Stimulated activated naive CD4-positive, alpha-beta T cell treated with Interleukin-2 at 50 U/mL for 16 hours (primary cell): ENCODE data around the gene TUFM.
"Not testable (repeated sequence)": the region's sequence is repeated elsewhere in the genome, so short reads cannot be mapped to it uniquely, and the experiment has no call there.

Experiments used
- DNase-seq: peaks from one replicate; lab custom pipeline; 2025; lab: John Stamatoyannopoulos, UW

Gene TUFM

GRCh38 chr16:28875134-28876018 lies 29.2 kb upstream of the TUFM start:
- DNase-seq, result no peak

GRCh38 chr16:28874406-28874805 lies 28.3 kb upstream of the TUFM start:
- DNase-seq, result no peak

- DNase-seq, result peak; percentile 34
These were observed 27.5 kb upstream of the TUFM start for GRCh38 chr16:28873543-28874201.

- DNase-seq, result no peak
These were observed 26.8 kb upstream of the TUFM start for GRCh38 chr16:28872952-28873351.

GRCh38 chr16:28869201-28869600 lies 23.1 kb upstream of the TUFM start:
- DNase-seq, result no peak

- not testable (repeated sequence) for DNase-seq
These were observed 21.5 kb upstream of the TUFM start for GRCh38 chr16:28867646-28868045.

GRCh38 chr16:28867241-28867640 lies 21.1 kb upstream of the TUFM start:
- DNase-seq, result no peak

GRCh38 chr16:28866454-28866804 lies 20.3 kb upstream of the TUFM start:
- no peak for DNase-seq

GRCh38 chr16:28865722-28866453 lies 19.7 kb upstream of the TUFM start:
- no peak for DNase-seq

GRCh38 chr16:28865001-28865688 lies 19.0 kb upstream of the TUFM start:
- DNase-seq, result no peak

- no peak for DNase-seq
These were observed 18.0 kb upstream of the TUFM start for GRCh38 chr16:28863929-28864793.

- DNase-seq, result no peak
These were observed 13.2 kb upstream of the TUFM start for GRCh38 chr16:28859326-28859725.

GRCh38 chr16:28858421-28858820 lies 12.3 kb upstream of the TUFM start:
- DNase-seq, result no peak

- DNase-seq, result no peak
These were observed 755 bp upstream of the TUFM start for GRCh38 chr16:28846933-28847273.

GRCh38 chr16:28845761-28846079 lies 428 bp downstream of the TUFM start:
- DNase-seq, result no peak

- DNase-seq, result peak; percentile 19
These were observed 855 bp downstream of the TUFM start for GRCh38 chr16:28845293-28845692.

- no peak for DNase-seq
These were observed 1.8 kb downstream of the TUFM start for GRCh38 chr16:28844226-28844885.

- DNase-seq, result no peak
These were observed 2.4 kb downstream of the TUFM start for GRCh38 chr16:28843766-28844165.

GRCh38 chr16:28842696-28843095 lies 3.5 kb downstream of the TUFM start:
- no peak for DNase-seq

GRCh38 chr16:28839899-28840298 lies 6.2 kb downstream of the TUFM start:
- DNase-seq, result no peak
